Trophoblast cell (in vitro differentiated cells and primary cell): ENCODE results near the gene CYP24A1.
A peak's percentile ranks its signal among the peaks of the same experiment; 100 is the strongest.
"Not testable (repeated sequence)": the region's sequence is repeated elsewhere in the genome, so short reads cannot be mapped to it uniquely, and the experiment has no call there.

Experiments used
- DNase-seq, 2 donors: peaks; one replicate each; pipeline ENCODE4 v3.0.0-alpha.2; 2016
- H2AFZ ChIP-seq: 2 replicates; pipeline ENCODE4 v1.6.1; 2013; ENCODE audit warnings: low read length, moderate library complexity, mild to moderate bottlenecking; ENCODE audit not compliant: insufficient read depth, poor library complexity
- H2AK5ac ChIP-seq: 2 replicates; pipeline ENCODE4 v1.6.1; 2013; ENCODE audit warnings: mild to moderate bottlenecking, low read length
- H2BK120ac ChIP-seq: 2 replicates; pipeline ENCODE4 v1.6.1; 2013; ENCODE audit warnings: low read length, mild to moderate bottlenecking, moderate library complexity; ENCODE audit not compliant: insufficient read depth, poor library complexity
- H2BK12ac ChIP-seq: 2 replicates; pipeline ENCODE4 v1.6.1; 2013; ENCODE audit warnings: mild to moderate bottlenecking, low read length, moderate library complexity
- H2BK5ac ChIP-seq: 2 replicates; pipeline ENCODE4 v1.6.1; 2013; ENCODE audit warnings: low read length, low read depth, moderate library complexity, mild to moderate bottlenecking; ENCODE audit not compliant: poor library complexity
- H3K14ac ChIP-seq: 2 replicates; pipeline ENCODE4 v1.6.1; 2013; ENCODE audit warnings: mild to moderate bottlenecking, low read length
- H3K18ac ChIP-seq: 2 replicates; pipeline ENCODE4 v1.6.1; 2013; ENCODE audit warnings: mild to moderate bottlenecking, low read length
- H3K23ac ChIP-seq: 2 replicates; pipeline ENCODE4 v1.6.1; 2013; ENCODE audit warnings: low read length
- H3K27ac ChIP-seq: 2 replicates; pipeline ENCODE4 v1.5.1; 2013; ENCODE audit warnings: low read depth, mild to moderate bottlenecking, inconsistent platforms, low read length, moderate library complexity
- H3K27me3 ChIP-seq: 2 replicates; pipeline ENCODE4 v1.6.1; 2013; ENCODE audit warnings: inconsistent platforms, mild to moderate bottlenecking, low read length, moderate library complexity; ENCODE audit not compliant: insufficient read depth
- H3K36me3 ChIP-seq, 2 experiments: 1 replicate in 1 of 2; 2 replicates in 1 of 2; pipeline ENCODE4 v1.6.1; 2013; ENCODE audit warnings: low read length in 2 of 2, mild to moderate bottlenecking in 2 of 2, moderate library complexity in 1 of 2; ENCODE audit not compliant: insufficient read depth in 2 of 2, control insufficient read depth in 1 of 2
- H3K4ac ChIP-seq: 2 replicates; pipeline ENCODE4 v1.6.1; 2013; ENCODE audit warnings: low read depth, mild to moderate bottlenecking, low read length, moderate library complexity
- H3K4me1 ChIP-seq, 2 experiments: 1 replicate in 1 of 2; 2 replicates in 1 of 2; pipeline ENCODE4 v1.6.1; 2013; ENCODE audit warnings: low read length in 2 of 2, mild to moderate bottlenecking in 2 of 2, moderate library complexity in 1 of 2; ENCODE audit not compliant: insufficient read depth in 2 of 2, control insufficient read depth in 1 of 2
- H3K4me2 ChIP-seq: 2 replicates; pipeline ENCODE4 v1.6.1; 2013; ENCODE audit warnings: inconsistent platforms, mild to moderate bottlenecking, low read length, moderate library complexity
- H3K4me3 ChIP-seq: 2 replicates; pipeline ENCODE4 v1.5.1; 2013; ENCODE audit warnings: mild to moderate bottlenecking, low read depth, low read length, inconsistent platforms
- H3K79me1 ChIP-seq: one replicate; pipeline ENCODE4 v1.6.1; 2013; ENCODE audit warnings: low read length
- H3K79me2 ChIP-seq: 2 replicates; pipeline ENCODE4 v1.6.1; 2013; ENCODE audit warnings: low read length, mild to moderate bottlenecking; ENCODE audit not compliant: control insufficient read depth, insufficient read depth, poor library complexity
- H3K9ac ChIP-seq: 2 replicates; pipeline ENCODE4 v1.6.1; 2013; ENCODE audit warnings: mild to moderate bottlenecking, low read length
- H3K9me3 ChIP-seq: 2 replicates; pipeline ENCODE4 v1.6.1; 2013; ENCODE audit warnings: low read depth, mild to moderate bottlenecking, control low read depth, inconsistent platforms, low read length; ENCODE audit not compliant: insufficient read depth
- H4K12ac ChIP-seq: 2 replicates; pipeline ENCODE4 v1.6.1; 2013; ENCODE audit warnings: low read depth, mild to moderate bottlenecking, low read length, moderate library complexity
- H4K8ac ChIP-seq: 2 replicates; pipeline ENCODE4 v1.6.1; 2013; ENCODE audit warnings: low read depth, mild to moderate bottlenecking, low read length, moderate library complexity
- H4K91ac ChIP-seq: one replicate; pipeline ENCODE4 v1.6.1; 2013; ENCODE audit warnings: low read depth, mild to moderate bottlenecking, low read length, moderate library complexity
- WGBS: extraction: QIAGEN DNeasy Blood & Tissue Kit; methylation state at CpG from one replicate; pipeline ENCODE4 v1.1.7; 2013; ENCODE audit warnings: missing lambda C conversion rate; ENCODE audit not compliant: insufficient read length, insufficient coverage; ENCODE audit errors: extremely low coverage; 5-methylcytosine and 5-hydroxymethylcytosine counted together

CYP24A1 gene

DNA sequence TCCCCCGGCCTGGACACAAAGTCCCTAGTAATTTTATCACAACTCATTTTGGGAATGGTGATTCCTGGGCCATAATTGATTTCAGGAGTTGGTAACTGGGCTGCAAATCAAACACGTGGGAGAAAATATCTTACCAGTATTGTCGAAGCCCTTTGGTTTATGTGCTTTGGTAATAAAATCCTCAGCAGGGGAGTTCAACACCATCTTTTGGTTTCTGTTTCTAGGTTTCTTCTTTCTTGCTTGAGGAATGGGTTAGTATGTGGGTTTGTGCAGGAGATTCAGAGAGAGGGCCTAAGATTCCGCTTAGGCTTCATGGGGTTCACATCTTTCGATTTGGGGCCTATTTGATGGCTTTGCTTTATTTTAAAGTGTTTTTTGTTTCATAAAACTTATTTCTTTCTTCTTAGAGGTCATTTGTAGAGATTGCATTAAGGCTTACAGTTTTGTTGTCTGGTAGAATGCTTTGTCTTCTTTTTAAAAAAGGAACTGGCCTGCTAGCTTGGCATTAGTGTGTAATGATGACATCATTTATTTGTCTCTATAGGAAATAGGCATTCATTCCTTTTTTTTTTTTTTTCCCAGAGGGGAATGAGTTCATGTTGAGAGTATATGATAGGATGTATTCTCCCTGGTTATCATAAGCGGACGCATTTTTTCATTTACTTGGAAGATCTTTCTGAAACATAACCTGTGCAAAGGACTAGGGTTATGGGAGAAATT, 45.8 kb downstream of the CYP24A1 start:
- no peak overlapping the region for H3K4me2 ChIP-seq
- no peak overlapping the region for H3K27ac ChIP-seq
- DNase-seq = no peak
- H2BK12ac ChIP-seq = peak overlapping the region; percentile 95
- peak overlapping the region; percentile 81 for H2BK120ac ChIP-seq
- peak overlapping the region; percentile 59 for H3K18ac ChIP-seq
- no peak overlapping the region for H3K9ac ChIP-seq
- no peaks in the 10 kb centered on the region for H3K36me3 ChIP-seq
- WGBS = no CpG with 5 or more reads among the region's 7 CpGs
- H3K4me1 ChIP-seq = peaks cover 4 to 20% of the 10 kb centered on the region in 2 experiments
- H3K9me3 ChIP-seq = no peaks in the 10 kb centered on the region
- no peak overlapping the region for H4K12ac ChIP-seq
- H3K27me3 ChIP-seq = no peaks in the 10 kb centered on the region
- no peak overlapping the region for H2AFZ ChIP-seq
- H2BK5ac ChIP-seq = peak overlapping the region; percentile 71
- no peak overlapping the region for H3K23ac ChIP-seq
- H4K91ac ChIP-seq = peak overlapping the region; percentile 79
- H4K8ac ChIP-seq = no peak overlapping the region
- peaks cover 24% of the 10 kb centered on the region for H3K79me1 ChIP-seq
- peak overlapping the region; percentile 72 for H3K4ac ChIP-seq
- H3K79me2 ChIP-seq = no peaks in the 10 kb centered on the region
- H2AK5ac ChIP-seq = peak overlapping the region; percentile 89
- no peak overlapping the region for H3K4me3 ChIP-seq
- H3K14ac ChIP-seq = no peak overlapping the region

DNA sequence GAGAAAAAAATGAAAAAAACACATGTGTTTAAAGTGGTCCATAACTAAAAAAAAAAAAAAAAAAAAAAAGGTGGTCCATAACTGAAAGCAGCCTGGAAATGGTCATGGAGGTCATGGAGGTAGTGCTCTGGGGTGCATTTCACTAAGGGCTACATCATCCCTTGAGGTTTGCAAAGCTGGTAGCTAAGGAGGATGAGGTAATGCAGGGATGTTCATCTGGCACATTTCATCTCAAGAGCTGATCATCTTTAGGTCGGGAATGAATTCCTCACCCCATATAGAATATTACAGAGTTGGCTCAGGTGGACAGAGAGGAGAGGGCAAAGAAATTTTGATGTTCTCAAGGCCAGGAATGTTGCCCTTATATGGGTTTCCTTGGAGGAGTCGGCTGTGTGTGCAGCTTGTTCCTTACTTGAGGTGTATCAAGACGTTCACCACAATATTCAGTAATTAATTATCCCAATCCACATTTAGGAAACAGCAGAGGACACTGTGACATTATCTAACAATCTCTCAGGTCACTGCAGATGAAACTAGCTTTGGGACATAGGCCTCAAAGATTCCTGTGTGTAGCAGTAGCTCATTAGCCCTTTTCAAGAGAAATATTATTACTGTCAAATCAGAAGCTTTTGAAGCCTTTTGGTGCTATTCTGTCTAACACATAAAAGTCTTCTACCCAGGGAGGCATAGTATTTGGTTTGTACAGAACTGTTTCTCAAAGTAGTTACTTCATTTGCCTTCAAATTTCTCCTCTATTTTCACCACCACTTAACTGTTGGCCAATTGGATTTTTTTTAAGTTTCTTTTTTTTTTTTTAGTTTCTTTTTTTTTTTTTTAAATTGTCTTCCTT, 46.8 kb downstream of the CYP24A1 start:
- no peak overlapping the region for H2BK5ac ChIP-seq
- H3K4me1 ChIP-seq = peaks cover 4 to 20% of the 10 kb centered on the region in 2 experiments
- H4K12ac ChIP-seq = no peak overlapping the region
- H3K4me2 ChIP-seq = no peak overlapping the region
- peaks cover 2% of the 10 kb centered on the region for H3K79me2 ChIP-seq
- H3K4me3 ChIP-seq = no peak overlapping the region
- DNase-seq = no peak
- no peak overlapping the region for H3K23ac ChIP-seq
- H3K36me3 ChIP-seq = no peaks in the 10 kb centered on the region
- no peaks in the 10 kb centered on the region for H3K9me3 ChIP-seq
- peaks cover 30% of the 10 kb centered on the region for H3K79me1 ChIP-seq
- no peak overlapping the region for H3K18ac ChIP-seq
- H3K27ac ChIP-seq = peak overlapping the region; percentile 2
- H4K91ac ChIP-seq = no peak overlapping the region
- no peak overlapping the region for H3K4ac ChIP-seq
- H2BK12ac ChIP-seq = no peak overlapping the region
- H2AK5ac ChIP-seq = no peak overlapping the region
- no peak overlapping the region for H2BK120ac ChIP-seq
- H2AFZ ChIP-seq = no peak overlapping the region
- H3K27me3 ChIP-seq = no peaks in the 10 kb centered on the region
- H3K14ac ChIP-seq = no peak overlapping the region
- no peak overlapping the region for H3K9ac ChIP-seq
- no peak overlapping the region for H4K8ac ChIP-seq
- WGBS = no CpG with 5 or more reads among the region's 3 CpGs

DNA sequence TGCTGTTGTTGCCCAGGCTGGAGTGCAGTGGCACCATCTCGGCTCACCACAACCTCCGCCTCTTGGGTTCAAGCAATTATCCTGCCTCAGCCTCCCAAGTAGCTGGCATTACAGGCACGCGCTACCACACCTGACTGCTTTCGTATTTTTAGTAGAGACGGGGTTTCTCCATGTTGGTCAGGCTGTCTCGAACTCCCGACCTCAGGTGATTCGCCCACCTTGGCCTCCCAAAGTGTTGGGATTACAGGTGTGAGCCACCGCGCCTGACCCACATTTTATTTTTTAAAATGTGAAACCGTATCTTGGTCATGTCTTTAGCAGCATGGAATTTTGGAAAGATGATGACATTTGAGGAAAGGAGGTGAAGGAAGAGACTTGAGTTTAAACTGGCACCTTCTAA, 47.5 kb downstream of the CYP24A1 start:
- not testable (repeated sequence) for H3K4me2 ChIP-seq, H3K14ac ChIP-seq, H3K27ac ChIP-seq, H3K9ac ChIP-seq, H4K12ac ChIP-seq, H3K36me3 ChIP-seq, H3K4ac ChIP-seq, H3K18ac ChIP-seq, H3K4me3 ChIP-seq, H4K8ac ChIP-seq, H2BK120ac ChIP-seq, H3K79me2 ChIP-seq, H2AK5ac ChIP-seq, H3K23ac ChIP-seq, H2BK5ac ChIP-seq, H3K27me3 ChIP-seq, H3K9me3 ChIP-seq, H2AFZ ChIP-seq, DNase-seq
- Histone ChIP-seq H3K79me1 (peaks cover 28% of the 10 kb centered on the region), H2BK12ac (peak overlapping the region; percentile 70), H3K4me1 (peaks cover 6 to 15% of the 10 kb centered on the region in 2 experiments), H4K91ac (peak overlapping the region; percentile 80)
- no CpG with 5 or more reads among the region's 12 CpGs for WGBS

DNA sequence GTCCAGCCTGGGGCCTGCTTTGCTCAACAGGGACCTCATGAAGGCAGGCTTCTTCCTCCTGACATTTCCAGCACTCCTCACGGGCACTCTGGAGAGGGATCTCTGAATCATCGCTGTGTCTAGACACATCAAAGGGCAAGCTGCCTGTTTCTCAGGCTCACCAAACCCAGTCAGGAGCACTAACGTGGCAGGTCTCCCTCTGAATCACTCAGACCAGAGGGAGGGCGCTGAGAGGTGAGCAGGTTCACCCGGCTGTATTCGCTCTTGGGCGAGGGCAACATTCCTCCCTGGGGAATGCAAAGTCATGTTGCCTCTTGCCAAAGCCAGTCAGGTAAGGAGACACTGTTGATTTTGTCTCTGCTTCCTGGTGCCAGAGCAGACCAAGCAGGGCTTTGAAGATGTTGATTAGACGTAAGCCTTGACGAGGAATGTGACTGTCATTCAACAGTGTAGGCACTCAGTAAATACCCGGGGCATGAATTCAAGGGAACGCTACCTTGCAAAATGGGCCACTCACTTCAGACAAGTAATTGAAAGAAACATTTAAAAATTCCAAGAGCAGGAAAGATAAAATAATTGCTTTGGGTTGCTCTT, 50.1 kb downstream of the CYP24A1 start:
- no peak overlapping the region for H3K14ac ChIP-seq
- no peak overlapping the region for H3K23ac ChIP-seq
- no peak overlapping the region for H3K4me3 ChIP-seq
- no peak overlapping the region for H4K12ac ChIP-seq
- peak; percentile 99 for DNase-seq
- H2BK5ac ChIP-seq = no peak overlapping the region
- H3K4me1 ChIP-seq = peaks cover 6 to 15% of the 10 kb centered on the region in 2 experiments
- no peaks in the 10 kb centered on the region for H3K9me3 ChIP-seq
- peak overlapping the region; percentile 97 for H3K27ac ChIP-seq
- H3K4me2 ChIP-seq = no peak overlapping the region
- no peak overlapping the region for H2BK12ac ChIP-seq
- no peak overlapping the region for H3K4ac ChIP-seq
- H3K79me2 ChIP-seq = peaks cover 2% of the 10 kb centered on the region
- no peaks in the 10 kb centered on the region for H3K27me3 ChIP-seq
- peaks cover 36% of the 10 kb centered on the region for H3K79me1 ChIP-seq
- H2AFZ ChIP-seq = no peak overlapping the region
- WGBS = no CpG with 5 or more reads among the region's 11 CpGs
- no peaks in the 10 kb centered on the region for H3K36me3 ChIP-seq
- no peak overlapping the region for H4K91ac ChIP-seq
- no peak overlapping the region for H2BK120ac ChIP-seq
- H2AK5ac ChIP-seq = no peak overlapping the region
- H4K8ac ChIP-seq = no peak overlapping the region
- no peak overlapping the region for H3K18ac ChIP-seq
- H3K9ac ChIP-seq = no peak overlapping the region
